ENCODE results near the gene PIP5K1C.
"Not testable (repeated sequence)": the region's sequence is repeated elsewhere in the genome, so short reads cannot be mapped to it uniquely, and the experiment has no call there.

PIP5K1C gene

GRCh38 chr19:3642987-3643673 lies 57.1 kb downstream of the PIP5K1C start:
- peak; percentile 62 for DNase-seq

- no peak for DNase-seq
These were observed 58.0 kb downstream of the PIP5K1C start for GRCh38 chr19:3642296-3642695.

GRCh38 chr19:3641515-3642269 lies 58.6 kb downstream of the PIP5K1C start:
- no peak for DNase-seq

- DNase-seq, result no peak
These were observed 60.8 kb downstream of the PIP5K1C start for GRCh38 chr19:3639479-3639878.

- no peak for DNase-seq
These were observed 61.8 kb downstream of the PIP5K1C start for GRCh38 chr19:3638208-3639193.

GRCh38 chr19:3637621-3638020 lies 62.6 kb downstream of the PIP5K1C start:
- DNase-seq, result no peak

- no peak for DNase-seq
These were observed 63.3 kb downstream of the PIP5K1C start for GRCh38 chr19:3636962-3637361.

- no peak for DNase-seq
These were observed 63.8 kb downstream of the PIP5K1C start for GRCh38 chr19:3636506-3636905.

GRCh38 chr19:3634496-3635045 lies 65.7 kb downstream of the PIP5K1C start:
- no peak for DNase-seq

GRCh38 chr19:3633559-3633988 lies 66.7 kb downstream of the PIP5K1C start:
- no peak for DNase-seq

GRCh38 chr19:3632739-3633558 lies 67.3 kb downstream of the PIP5K1C start:
- DNase-seq, result no peak

GRCh38 chr19:3632098-3632497 lies 68.2 kb downstream of the PIP5K1C start:
- no peak for DNase-seq

- no peak for DNase-seq
These were observed 69.0 kb downstream of the PIP5K1C start for GRCh38 chr19:3631053-3631861.

- not testable (repeated sequence) for DNase-seq
These were observed 71.5 kb downstream of the PIP5K1C start for GRCh38 chr19:3628766-3629165.

GRCh38 chr19:3627351-3627723 lies 72.9 kb downstream of the PIP5K1C start:
- no peak for DNase-seq

- peak; percentile 99 for DNase-seq
These were observed 73.6 kb downstream of the PIP5K1C start, which contains the start of gene CACTIN for GRCh38 chr19:3626473-3627350. Gene CACTIN, minus strand, starts transcription at chr19:3626790. Its CDS starts 28 bp downstream, at chr19:3626762.

- no peak for DNase-seq
These were observed 74.2 kb downstream of the PIP5K1C start for GRCh38 chr19:3625996-3626472.

- no peak for DNase-seq
These were observed 76.6 kb downstream of the PIP5K1C start for GRCh38 chr19:3623716-3624115.

- DNase-seq, result no peak
These were observed 78.0 kb downstream of the PIP5K1C start for GRCh38 chr19:3622224-3622623.

- DNase-seq, result no peak
These were observed 78.6 kb downstream of the PIP5K1C start for GRCh38 chr19:3621689-3622088.

Measured in stimulated activated CD8-positive, alpha-beta memory T cell treated with anti-CD3 and anti-CD28 coated beads, Interleukin-4, amount 100 ng/mL, for 48 hours (primary cell).